RWPE2 (cell line): Measurements from ENCODE around the gene PDCD1.
"Not testable (repeated sequence)": the region's sequence is repeated elsewhere in the genome, so short reads cannot be mapped to it uniquely, and the experiment has no call there.

Source experiments
- ATAC-seq: fragments of 200-7000 bp; cut with Tn5 transposase; 3 replicates; pipeline ENCODE4 v1.9.1; 2021; ENCODE audit warnings: low read depth
- DNase-seq: peaks from one replicate; pipeline ENCODE4 v3.0.0-alpha.2; 2020; ENCODE audit warnings: low spot score
- H3K27ac ChIP-seq: fragments of 450-650 bp; 2 replicates; pipeline ENCODE4 v1.5.1; 2017; ENCODE audit warnings: mild to moderate bottlenecking; ENCODE audit not compliant: poor library complexity, severe bottlenecking
- H3K27me3 ChIP-seq: fragments of 250-450 bp; sonication (Bioruptor Pico); 2 replicates; pipeline ENCODE4 v1.5.1; 2021; ENCODE audit warnings: mild to moderate bottlenecking, moderate library complexity; ENCODE audit not compliant: insufficient read depth, poor library complexity, severe bottlenecking
- H3K36me3 ChIP-seq: fragments of 250-450 bp; sonication (Bioruptor Pico); 2 replicates; pipeline ENCODE4 v1.5.1; 2020; ENCODE audit warnings: low read depth, mild to moderate bottlenecking, moderate library complexity
- H3K4me1 ChIP-seq: fragments of 250-450 bp; sonication (Bioruptor Pico); 2 replicates; pipeline ENCODE4 v1.5.1; 2021; ENCODE audit warnings: mild to moderate bottlenecking, moderate library complexity; ENCODE audit not compliant: insufficient read depth, poor library complexity, severe bottlenecking
- H3K4me3 ChIP-seq: fragments of 250-450 bp; sonication (Bioruptor Pico); 2 replicates; pipeline ENCODE4 v1.5.1; 2021; ENCODE audit warnings: mild to moderate bottlenecking, moderate library complexity; ENCODE audit not compliant: severe bottlenecking
- H3K9me3 ChIP-seq: fragments of 250-450 bp; sonication (Bioruptor Pico); 2 replicates; pipeline ENCODE4 v1.5.1; 2021; ENCODE audit warnings: mild to moderate bottlenecking, moderate library complexity; ENCODE audit not compliant: severe bottlenecking
- TF ChIP-seq, protein P1 (sequence below): fragments of 450-650 bp; IDR thresholded peaks from one replicate; pipeline ENCODE4 v1.5.1; 2017; ENCODE audit warnings: mild to moderate bottlenecking, moderate library complexity; ENCODE audit not compliant: poor library complexity, severe bottlenecking

Gene PDCD1

DNA sequence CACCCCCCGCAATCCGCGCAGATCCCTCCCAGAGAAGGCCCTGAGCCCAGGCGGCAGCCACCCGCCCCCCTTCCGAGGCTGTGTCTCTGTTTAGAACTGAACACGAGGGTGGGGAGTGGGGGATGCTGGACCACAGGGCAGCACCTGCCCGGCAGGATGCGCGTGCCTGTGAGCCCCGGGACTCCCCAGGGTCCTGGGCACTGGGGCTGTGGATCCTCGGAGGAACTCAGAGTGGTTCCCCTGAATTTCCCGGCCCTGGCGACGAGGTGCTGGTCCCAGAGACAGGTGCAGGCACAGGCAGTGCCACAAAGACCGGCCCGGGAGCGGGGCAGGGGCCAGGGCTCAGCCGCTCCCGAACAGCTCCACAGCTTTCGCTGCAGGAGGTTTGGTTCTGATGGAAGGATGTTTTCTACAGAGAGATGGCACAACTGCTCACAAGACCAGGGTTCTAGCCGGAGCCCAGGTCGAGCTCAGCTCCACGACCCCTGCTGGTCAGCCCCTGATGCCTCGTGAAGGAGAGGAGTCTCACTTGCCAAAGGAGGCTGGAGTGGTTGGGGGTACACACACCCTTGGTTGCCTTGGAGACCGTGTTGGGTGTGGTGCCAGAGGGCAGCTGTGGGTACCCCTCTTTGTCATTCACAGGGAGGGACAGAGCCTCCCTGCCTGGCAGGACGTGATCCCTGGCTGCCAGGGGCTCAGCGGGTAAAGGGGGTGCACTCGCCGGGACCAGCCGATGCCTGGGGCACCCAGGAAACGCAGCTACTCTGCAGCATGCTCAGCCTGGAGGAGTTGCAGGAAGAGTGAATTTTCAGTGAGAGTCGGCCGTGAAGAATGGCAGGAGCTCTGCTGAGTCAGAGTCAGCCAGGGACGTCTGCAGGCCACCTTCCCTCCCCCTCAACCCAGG is 54.1 kb downstream of the PDCD1 start:
- TF ChIP-seq, protein P1, sequence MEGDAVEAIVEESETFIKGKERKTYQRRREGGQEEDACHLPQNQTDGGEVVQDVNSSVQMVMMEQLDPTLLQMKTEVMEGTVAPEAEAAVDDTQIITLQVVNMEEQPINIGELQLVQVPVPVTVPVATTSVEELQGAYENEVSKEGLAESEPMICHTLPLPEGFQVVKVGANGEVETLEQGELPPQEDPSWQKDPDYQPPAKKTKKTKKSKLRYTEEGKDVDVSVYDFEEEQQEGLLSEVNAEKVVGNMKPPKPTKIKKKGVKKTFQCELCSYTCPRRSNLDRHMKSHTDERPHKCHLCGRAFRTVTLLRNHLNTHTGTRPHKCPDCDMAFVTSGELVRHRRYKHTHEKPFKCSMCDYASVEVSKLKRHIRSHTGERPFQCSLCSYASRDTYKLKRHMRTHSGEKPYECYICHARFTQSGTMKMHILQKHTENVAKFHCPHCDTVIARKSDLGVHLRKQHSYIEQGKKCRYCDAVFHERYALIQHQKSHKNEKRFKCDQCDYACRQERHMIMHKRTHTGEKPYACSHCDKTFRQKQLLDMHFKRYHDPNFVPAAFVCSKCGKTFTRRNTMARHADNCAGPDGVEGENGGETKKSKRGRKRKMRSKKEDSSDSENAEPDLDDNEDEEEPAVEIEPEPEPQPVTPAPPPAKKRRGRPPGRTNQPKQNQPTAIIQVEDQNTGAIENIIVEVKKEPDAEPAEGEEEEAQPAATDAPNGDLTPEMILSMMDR = no peak
- ATAC-seq (0 out of 3 replicates have a peak, but pooled peaks have one; percentile 4), DNase-seq (no peak)
- Histone ChIP-seq H3K4me3 (no peak overlapping the region), H3K36me3 (no peaks in the 10 kb centered on the region), H3K9me3 (no peaks in the 10 kb centered on the region), H3K4me1 (no peaks in the 10 kb centered on the region), H3K27ac (no peak overlapping the region), H3K27me3 (peaks cover 9% of the 10 kb centered on the region)

DNA sequence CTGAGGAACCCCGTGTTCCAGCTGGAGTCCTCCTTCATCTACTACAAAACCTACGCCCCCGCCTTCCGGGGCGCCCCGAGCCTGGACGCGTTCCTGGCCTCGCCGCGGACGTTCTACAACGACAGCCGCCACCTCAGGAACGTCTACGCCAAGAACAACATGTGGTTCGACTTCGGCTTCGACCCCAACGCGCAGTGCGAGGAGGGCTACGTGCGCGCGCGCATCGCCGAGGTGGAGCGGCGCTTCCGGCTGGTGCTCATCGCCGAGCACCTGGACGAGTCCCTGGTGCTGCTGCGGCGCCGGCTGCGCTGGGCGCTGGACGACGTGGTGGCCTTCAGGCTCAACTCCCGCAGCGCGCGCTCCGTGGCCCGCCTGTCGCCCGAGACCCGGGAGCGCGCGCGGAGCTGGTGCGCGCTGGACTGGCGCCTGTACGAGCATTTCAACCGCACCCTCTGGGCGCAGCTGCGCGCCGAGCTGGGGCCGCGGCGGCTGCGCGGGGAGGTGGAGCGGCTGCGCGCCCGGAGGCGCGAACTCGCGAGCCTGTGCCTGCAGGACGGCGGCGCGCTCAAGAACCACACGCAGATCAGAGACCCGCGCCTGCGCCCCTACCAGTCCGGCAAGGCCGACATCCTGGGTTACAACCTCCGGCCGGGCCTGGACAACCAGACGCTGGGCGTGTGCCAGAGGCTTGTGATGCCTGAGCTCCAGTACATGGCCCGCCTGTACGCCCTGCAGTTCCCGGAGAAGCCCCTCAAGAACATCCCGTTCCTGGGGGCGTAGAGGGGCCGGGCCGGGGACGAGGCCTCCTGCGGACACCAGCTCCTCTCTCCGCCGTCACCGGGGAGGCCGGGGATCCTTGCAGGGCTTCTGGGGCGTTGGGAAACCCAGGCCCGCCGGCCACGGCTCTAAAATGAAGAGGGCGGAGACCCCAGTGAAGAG is 55.0 kb downstream of the PDCD1 start:
- peak overlapping the region; percentile 28 for H3K4me3 ChIP-seq
- H3K9me3 ChIP-seq = no peaks in the 10 kb centered on the region
- TF ChIP-seq, protein P1 = no peak
- no peak overlapping the region for H3K27ac ChIP-seq
- peaks cover 9% of the 10 kb centered on the region for H3K27me3 ChIP-seq
- ATAC-seq = peak; percentile 69
- DNase-seq = no peak
- no peaks in the 10 kb centered on the region for H3K4me1 ChIP-seq
- no peaks in the 10 kb centered on the region for H3K36me3 ChIP-seq

DNA sequence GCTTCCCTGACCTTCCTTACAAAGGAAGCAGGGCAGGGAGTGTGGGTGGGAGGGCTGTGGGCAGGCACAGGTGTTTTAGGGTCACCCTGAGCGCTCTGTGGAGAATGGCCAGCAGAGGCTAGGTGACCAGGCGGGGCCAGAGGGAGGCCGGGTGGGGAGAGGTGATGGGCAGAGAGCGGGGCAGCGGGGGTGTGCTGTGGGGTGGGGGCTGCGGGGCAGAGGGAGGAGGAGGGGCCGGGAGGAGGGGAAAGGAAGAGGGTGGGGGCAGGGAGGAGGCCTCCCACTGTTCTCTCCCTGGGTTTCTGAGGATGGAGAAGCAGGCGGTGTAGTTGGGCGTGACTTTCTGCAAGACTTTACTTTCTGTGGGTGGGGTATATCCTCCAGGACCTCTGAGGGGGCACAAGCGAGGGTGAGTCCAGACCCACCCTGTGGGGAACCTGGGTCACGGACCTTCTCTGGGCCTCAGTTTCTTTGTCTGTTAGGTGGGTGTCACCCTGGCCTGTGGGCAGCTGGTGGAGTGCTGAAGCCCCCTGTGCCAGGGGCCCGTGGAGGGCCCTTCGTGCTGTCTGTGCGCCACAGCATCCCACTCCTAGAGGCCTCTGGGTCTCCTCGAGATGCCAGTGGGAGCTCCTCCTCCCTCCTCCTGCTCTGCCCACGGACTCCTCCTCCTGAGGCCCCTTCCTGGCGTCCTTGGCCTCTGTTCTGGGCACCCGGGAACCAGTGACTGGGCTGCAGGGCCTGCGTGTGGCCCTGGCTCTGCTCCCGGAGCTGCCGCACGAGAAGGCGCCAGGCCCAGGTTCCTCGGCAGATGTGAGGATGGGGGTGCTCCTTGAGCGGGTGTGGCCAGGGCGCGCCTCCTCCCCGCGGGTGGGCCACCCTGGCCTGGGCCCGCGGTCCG is 56.0 kb downstream of the PDCD1 start:
- ATAC-seq = no peak
- no peak overlapping the region for H3K27ac ChIP-seq
- DNase-seq = no peak

DNA sequence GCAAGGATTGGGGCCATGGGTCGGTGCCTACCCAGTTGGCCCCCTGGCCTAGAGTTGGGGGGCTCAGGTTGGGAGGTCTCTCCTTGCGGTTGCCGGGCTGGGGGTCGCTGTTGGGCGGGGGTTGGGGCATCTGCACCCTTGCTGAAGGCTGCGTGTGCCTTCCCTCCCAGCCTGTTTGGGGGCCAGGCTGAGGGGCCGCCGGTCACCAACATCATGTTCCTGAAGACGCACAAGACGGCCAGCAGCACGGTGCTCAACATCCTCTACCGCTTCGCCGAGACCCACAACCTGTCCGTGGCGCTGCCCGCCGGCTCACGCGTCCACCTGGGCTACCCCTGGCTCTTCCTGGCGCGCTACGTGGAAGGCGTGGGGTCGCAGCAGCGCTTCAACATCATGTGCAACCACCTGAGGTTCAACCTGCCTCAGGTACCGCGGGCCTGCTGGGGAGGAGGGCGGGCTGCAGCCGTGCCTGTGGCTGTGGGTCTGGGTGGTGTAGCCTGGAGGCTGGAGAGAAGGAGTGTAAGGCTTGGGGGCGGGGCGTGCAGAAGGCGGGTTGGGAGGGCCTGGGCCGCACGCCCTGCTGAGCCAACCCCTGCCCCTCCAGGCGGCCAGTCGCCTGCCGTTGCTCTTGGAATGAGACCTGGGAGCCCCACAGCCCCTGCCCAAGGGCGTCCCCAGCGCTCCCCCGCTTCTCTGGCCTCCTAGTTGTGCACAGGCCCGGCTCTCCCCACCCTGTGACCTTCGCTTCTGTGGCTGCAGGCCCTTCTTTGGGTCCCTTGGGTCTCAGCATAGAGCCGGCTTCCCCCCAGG is 56.9 kb downstream of the PDCD1 start:
- Histone ChIP-seq H3K9me3 (no peaks in the 10 kb centered on the region), H3K4me1 (no peaks in the 10 kb centered on the region), H3K27me3 (peaks cover 9% of the 10 kb centered on the region), H3K27ac (no peak overlapping the region), H3K4me3 (no peak overlapping the region), H3K36me3 (no peaks in the 10 kb centered on the region)
- DNase-seq (no peak), ATAC-seq (no peak)
- TF ChIP-seq, protein P1 = no peak

More for the DNA sequence above, 56.0 kb downstream of the PDCD1 start:
- peaks cover 9% of the 10 kb centered on the region for H3K27me3 ChIP-seq
- no peak overlapping the region for H3K4me3 ChIP-seq
- H3K9me3 ChIP-seq = no peaks in the 10 kb centered on the region
- H3K4me1 ChIP-seq = no peaks in the 10 kb centered on the region
- TF ChIP-seq, protein P1 = no peak
- no peaks in the 10 kb centered on the region for H3K36me3 ChIP-seq

DNA sequence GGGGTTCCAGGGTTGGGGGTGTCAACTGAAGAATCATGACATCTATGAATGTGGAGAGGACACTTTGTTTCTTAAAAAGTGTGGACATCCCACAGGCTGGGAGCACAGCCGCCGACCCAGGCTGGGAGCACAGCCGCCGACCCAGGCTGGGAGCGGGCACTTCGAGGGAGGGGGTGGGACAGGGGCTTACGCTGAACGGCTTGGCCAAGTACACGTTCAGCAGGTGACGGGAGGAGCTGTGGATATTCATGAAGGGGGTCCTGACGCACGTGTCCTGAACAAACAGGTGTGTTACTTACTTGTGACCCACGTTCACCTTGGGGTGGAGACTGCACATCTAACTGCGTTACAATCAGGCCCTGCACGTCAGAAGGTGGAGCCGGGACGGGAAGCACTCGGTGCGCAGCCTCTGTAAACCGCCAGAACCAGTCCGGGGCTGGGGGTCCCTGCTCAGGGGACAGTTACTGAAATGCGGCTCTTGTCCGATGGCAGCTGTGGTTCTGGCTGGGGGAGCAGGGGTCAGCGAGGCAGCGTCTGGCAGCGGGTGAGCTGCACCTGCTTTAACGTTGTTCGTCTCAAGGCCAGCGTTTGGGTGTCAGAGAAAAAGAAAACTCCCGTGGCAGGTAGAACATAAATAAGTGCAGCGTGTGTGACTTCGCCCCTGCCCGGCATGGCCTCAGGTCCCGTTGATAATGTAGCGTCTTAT is 58.3 kb downstream of the PDCD1 start:
- not testable (repeated sequence) for ATAC-seq, DNase-seq, H3K4me1 ChIP-seq

More for the DNA sequence above, 58.3 kb downstream of the PDCD1 start:
- H3K4me3 ChIP-seq, H3K36me3 ChIP-seq, H3K27ac ChIP-seq, H3K9me3 ChIP-seq, H3K27me3 ChIP-seq: not testable (repeated sequence)
